Glutamatergic neuron (in vitro differentiated cells): ENCODE measurements around the gene ARMCX5. TPM values are rescaled to one million over a fixed set of nuclear protein-coding genes. Genes with fewer than 3 reads are reported as not detected.

Source experiments
- DNase-seq: peaks from one replicate; pipeline ENCODE4 v3.0.0; 2022
- H3K27ac Mint-ChIP-seq: one replicate; pipeline ENCODE4 v1.8.0; 2020; ENCODE audit warnings: mild to moderate bottlenecking, mixed read lengths, inconsistent platforms; ENCODE audit not compliant: unreplicated experiment
- H3K27me3 Mint-ChIP-seq: one replicate; pipeline ENCODE4 v1.8.0; 2020; ENCODE audit warnings: mild to moderate bottlenecking, moderate library complexity, mixed read lengths, inconsistent platforms; ENCODE audit not compliant: unreplicated experiment
- H3K36me3 Mint-ChIP-seq: one replicate; pipeline ENCODE4 v1.8.0; 2020; ENCODE audit warnings: mild to moderate bottlenecking, mixed read lengths, inconsistent platforms; ENCODE audit not compliant: unreplicated experiment
- H3K4me1 Mint-ChIP-seq: one replicate; pipeline ENCODE4 v1.8.0; 2020; ENCODE audit warnings: mild to moderate bottlenecking, low read depth, mixed read lengths, inconsistent platforms; ENCODE audit not compliant: unreplicated experiment
- H3K4me3 Mint-ChIP-seq: one replicate; pipeline ENCODE4 v1.8.0; 2020; ENCODE audit warnings: mild to moderate bottlenecking, mixed read lengths, inconsistent platforms; ENCODE audit not compliant: unreplicated experiment
- H3K9me3 Mint-ChIP-seq: one replicate; pipeline ENCODE4 v1.8.0; 2020; ENCODE audit warnings: mild to moderate bottlenecking, moderate library complexity, mixed read lengths, inconsistent platforms; ENCODE audit not compliant: unreplicated experiment
- total RNA-seq: library from RNA; stranded (reverse); fragmentation: NEBNext Ultra II Directional; extraction: Animal tissue kit (Norgen Biotek cat#: 25700); gene quantifications from one replicate; pipeline ENCODE4 v1.2.1, GENCODE V29; 2021; ENCODE audit not compliant: unreplicated experiment
- TF ChIP-seq, protein P1 (sequence below): fragments of 200-600 bp; sonication (generic); IDR thresholded peaks from one replicate; pipeline ENCODE4 v1.5.0; 2021; ENCODE audit not compliant: partially characterized antibody, unreplicated experiment

The ARMCX5 gene
- total RNA-seq, 1 donor from 2014 or later: 16.2 TPM

DNA sequence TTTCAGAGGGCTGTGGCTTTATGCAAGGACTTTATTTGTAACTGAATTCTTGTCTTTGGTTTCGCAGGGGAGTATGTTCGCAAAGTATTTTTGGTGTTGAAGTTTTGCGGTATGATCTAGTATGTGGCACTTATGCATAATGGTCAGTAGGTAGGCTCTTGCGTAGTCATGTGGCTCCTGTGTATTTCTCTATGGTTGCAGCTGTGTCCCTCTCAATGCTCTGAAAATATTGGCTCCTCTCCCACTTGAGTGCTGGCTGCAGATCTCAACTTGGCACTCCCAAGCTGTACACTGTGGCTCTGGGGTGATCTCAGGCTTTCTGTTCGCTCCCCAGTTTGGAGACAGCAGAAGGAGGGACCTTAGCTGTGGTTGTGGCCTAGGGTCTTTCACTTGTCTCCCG lies 24.8 kb downstream of the ARMCX5 start:
- Mint-ChIP-seq H3K9me3 (peaks cover 1% of the 10 kb centered on the region), H3K27ac (no peak overlapping the region), H3K4me1 (no peaks in the 10 kb centered on the region), H3K27me3 (no peaks in the 10 kb centered on the region), H3K36me3 (peaks cover 23% of the 10 kb centered on the region), H3K4me3 (no peak overlapping the region)
- DNase-seq: no peak
- TF ChIP-seq, protein P1, sequence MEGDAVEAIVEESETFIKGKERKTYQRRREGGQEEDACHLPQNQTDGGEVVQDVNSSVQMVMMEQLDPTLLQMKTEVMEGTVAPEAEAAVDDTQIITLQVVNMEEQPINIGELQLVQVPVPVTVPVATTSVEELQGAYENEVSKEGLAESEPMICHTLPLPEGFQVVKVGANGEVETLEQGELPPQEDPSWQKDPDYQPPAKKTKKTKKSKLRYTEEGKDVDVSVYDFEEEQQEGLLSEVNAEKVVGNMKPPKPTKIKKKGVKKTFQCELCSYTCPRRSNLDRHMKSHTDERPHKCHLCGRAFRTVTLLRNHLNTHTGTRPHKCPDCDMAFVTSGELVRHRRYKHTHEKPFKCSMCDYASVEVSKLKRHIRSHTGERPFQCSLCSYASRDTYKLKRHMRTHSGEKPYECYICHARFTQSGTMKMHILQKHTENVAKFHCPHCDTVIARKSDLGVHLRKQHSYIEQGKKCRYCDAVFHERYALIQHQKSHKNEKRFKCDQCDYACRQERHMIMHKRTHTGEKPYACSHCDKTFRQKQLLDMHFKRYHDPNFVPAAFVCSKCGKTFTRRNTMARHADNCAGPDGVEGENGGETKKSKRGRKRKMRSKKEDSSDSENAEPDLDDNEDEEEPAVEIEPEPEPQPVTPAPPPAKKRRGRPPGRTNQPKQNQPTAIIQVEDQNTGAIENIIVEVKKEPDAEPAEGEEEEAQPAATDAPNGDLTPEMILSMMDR: no peak

GRCh38 chrX:102627640-102628039 lies 28.3 kb downstream of the ARMCX5 start:
- Mint-ChIP-seq H3K9me3 (peaks cover 1% of the 10 kb centered on the region), H3K36me3 (peaks cover 12% of the 10 kb centered on the region), H3K4me3 (no peak overlapping the region), H3K27me3 (no peaks in the 10 kb centered on the region), H3K27ac (no peak overlapping the region), H3K4me1 (no peaks in the 10 kb centered on the region)
- no peak for DNase-seq
- TF ChIP-seq, protein P1: no peak

GRCh38 chrX:102637561-102637960 lies 38.2 kb downstream of the ARMCX5 start:
- no peak for DNase-seq
- Mint-ChIP-seq H3K9me3 (no peaks in the 10 kb centered on the region), H3K27ac (no peak overlapping the region), H3K27me3 (no peaks in the 10 kb centered on the region), H3K4me3 (no peak overlapping the region), H3K4me1 (no peaks in the 10 kb centered on the region), H3K36me3 (peaks cover 11% of the 10 kb centered on the region)
- TF ChIP-seq, protein P1: no peak

- H3K4me1 Mint-ChIP-seq: no peaks in the 10 kb centered on the region
- no peaks in the 10 kb centered on the region for H3K9me3 Mint-ChIP-seq
- H3K27me3 Mint-ChIP-seq: peaks cover 8% of the 10 kb centered on the region
- no peak overlapping the region for H3K27ac Mint-ChIP-seq
- H3K36me3 Mint-ChIP-seq: peaks cover 2% of the 10 kb centered on the region
- no peak for DNase-seq
- TF ChIP-seq, protein P1: no peak
- peak overlapping the region; percentile 92 for H3K4me3 Mint-ChIP-seq
Observed at GRCh38 chrX:102650903-102651241, 51.6 kb downstream of the ARMCX5 start.

- Mint-ChIP-seq H3K9me3 (no peaks in the 10 kb centered on the region), H3K27ac (peak within 1 kb of the TSS; percentile 77), H3K36me3 (peaks cover 8% of the 10 kb centered on the region), H3K27me3 (peaks cover 8% of the 10 kb centered on the region), H3K4me3 (peak within 1 kb of the TSS; percentile 92), H3K4me1 (no peaks in the 10 kb centered on the region)
- TF ChIP-seq, protein P1: no peak
- peak; percentile 67 for DNase-seq
Observed at GRCh38 chrX:102651242-102652011, 52.1 kb downstream of the ARMCX5 start, which contains the start of gene GPRASP1. GPRASP1 (plus strand) TSS chrX:102651483; CDS start chrX:102653914, 2,431 bp downstream.
